SH-SY5Y (cell line): Measurements from ENCODE around the gene SLC9A2.

ENCODE experiments used
- GATA2 ChIP-seq: IDR thresholded peaks from 2 replicates; pipeline ENCODE4 v1.6.1; 2011; ENCODE audit warnings: mild to moderate bottlenecking, low read depth, low read length
- GATA3 ChIP-seq: IDR thresholded peaks from 2 replicates; pipeline ENCODE4 v1.6.1; 2011; ENCODE audit warnings: low read depth, mild to moderate bottlenecking, low read length, moderate library complexity

GRCh38 chr2:102708847-102709559 is 89.7 kb downstream of the SLC9A2 start:
- no peak for TF ChIP-seq GATA2
- no peak for TF ChIP-seq GATA3
